SK-N-DZ (cell line): ENCODE results near the gene PAGR1.

Experiments used
- DNase-seq: peaks from one replicate; pipeline ENCODE4 v3.0.0-alpha.2; 2015; ENCODE audit warnings: low spot score

Gene PAGR1

GRCh38 chr16:29835926-29836325, 20.0 kb downstream of the PAGR1 start:
- DNase-seq = no peak

GRCh38 chr16:29836623-29837022, 20.7 kb downstream of the PAGR1 start:
- DNase-seq = no peak

GRCh38 chr16:29837841-29838240, 21.9 kb downstream of the PAGR1 start:
- no peak for DNase-seq

GRCh38 chr16:29839822-29840221, 23.9 kb downstream of the PAGR1 start:
- DNase-seq = peak; percentile 57

- no peak for DNase-seq
These were observed 24.3 kb downstream of the PAGR1 start for GRCh38 chr16:29840240-29840639.

- DNase-seq = no peak
These were observed 25.7 kb downstream of the PAGR1 start for GRCh38 chr16:29841631-29842030.

- no peak for DNase-seq
These were observed 26.9 kb downstream of the PAGR1 start for GRCh38 chr16:29842732-29843346.

- DNase-seq = no peak
These were observed 28.0 kb downstream of the PAGR1 start for GRCh38 chr16:29843931-29844330.

- DNase-seq = no peak
These were observed 28.8 kb downstream of the PAGR1 start for GRCh38 chr16:29844575-29845331.

- no peak for DNase-seq
These were observed 29.7 kb downstream of the PAGR1 start for GRCh38 chr16:29845656-29846055.

GRCh38 chr16:29848420-29849297, 32.7 kb downstream of the PAGR1 start:
- DNase-seq = peak; percentile 67

- no peak for DNase-seq
These were observed 33.6 kb downstream of the PAGR1 start for GRCh38 chr16:29849505-29849904.

- DNase-seq = no peak
These were observed 35.0 kb downstream of the PAGR1 start for GRCh38 chr16:29850998-29851397.

- no peak for DNase-seq
These were observed 36.7 kb downstream of the PAGR1 start for GRCh38 chr16:29852654-29853053.

- no peak for DNase-seq
These were observed 38.7 kb downstream of the PAGR1 start for GRCh38 chr16:29854520-29855100.

- DNase-seq = no peak
These were observed 41.3 kb downstream of the PAGR1 start for GRCh38 chr16:29857133-29857760.

- no peak for DNase-seq
These were observed 42.3 kb downstream of the PAGR1 start for GRCh38 chr16:29858149-29858849.

- no peak for DNase-seq
These were observed 43.0 kb downstream of the PAGR1 start for GRCh38 chr16:29858974-29859373.

GRCh38 chr16:29860218-29860617, 44.3 kb downstream of the PAGR1 start:
- no peak for DNase-seq

GRCh38 chr16:29862383-29862883, 46.5 kb downstream of the PAGR1 start:
- DNase-seq = no peak
